Testis (tissue), 2 donors: Measurements from ENCODE around the gene LPCAT2.

Source experiments
- POLR2A ChIP-seq: fragments of 450-650 bp; IDR thresholded peaks from one replicate; pipeline ENCODE4 v1.6.1; 2017; ENCODE audit warnings: antibody characterized with exemption, mild to moderate bottlenecking, moderate library complexity
- TF ChIP-seq, protein P1 (sequence below), 3 experiments: fragments of 450-650 bp in 2 of 3; fragments of 200-600 bp in 1 of 3; sonication (generic) in 1 of 3; IDR thresholded peaks; one replicate each; pipeline ENCODE4 v1.5.1; 2016 to 2019; ENCODE audit warnings: antibody characterized with exemption in 3 of 3, mild to moderate bottlenecking in 2 of 3, moderate library complexity in 1 of 3

DNA sequence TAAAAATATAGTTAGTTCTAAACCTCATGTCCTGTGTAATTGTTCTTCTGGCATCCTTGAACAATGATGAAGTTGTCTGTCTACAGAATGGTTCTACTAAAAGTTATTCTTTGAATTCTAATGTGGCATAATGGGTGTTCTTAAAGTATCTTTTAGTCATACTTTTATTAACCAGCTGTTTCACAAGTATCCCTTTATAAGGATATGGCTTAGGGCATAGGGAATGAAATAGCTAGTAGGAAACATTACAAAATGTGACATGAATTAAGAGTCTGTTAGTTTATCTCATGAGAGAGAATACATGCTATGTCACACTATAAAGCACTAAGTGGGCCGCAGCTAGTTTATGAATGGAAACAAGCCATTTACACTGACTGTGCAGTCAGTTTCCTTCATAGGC, 31.3 kb downstream of the LPCAT2 start:
- TF ChIP-seq, protein P1, sequence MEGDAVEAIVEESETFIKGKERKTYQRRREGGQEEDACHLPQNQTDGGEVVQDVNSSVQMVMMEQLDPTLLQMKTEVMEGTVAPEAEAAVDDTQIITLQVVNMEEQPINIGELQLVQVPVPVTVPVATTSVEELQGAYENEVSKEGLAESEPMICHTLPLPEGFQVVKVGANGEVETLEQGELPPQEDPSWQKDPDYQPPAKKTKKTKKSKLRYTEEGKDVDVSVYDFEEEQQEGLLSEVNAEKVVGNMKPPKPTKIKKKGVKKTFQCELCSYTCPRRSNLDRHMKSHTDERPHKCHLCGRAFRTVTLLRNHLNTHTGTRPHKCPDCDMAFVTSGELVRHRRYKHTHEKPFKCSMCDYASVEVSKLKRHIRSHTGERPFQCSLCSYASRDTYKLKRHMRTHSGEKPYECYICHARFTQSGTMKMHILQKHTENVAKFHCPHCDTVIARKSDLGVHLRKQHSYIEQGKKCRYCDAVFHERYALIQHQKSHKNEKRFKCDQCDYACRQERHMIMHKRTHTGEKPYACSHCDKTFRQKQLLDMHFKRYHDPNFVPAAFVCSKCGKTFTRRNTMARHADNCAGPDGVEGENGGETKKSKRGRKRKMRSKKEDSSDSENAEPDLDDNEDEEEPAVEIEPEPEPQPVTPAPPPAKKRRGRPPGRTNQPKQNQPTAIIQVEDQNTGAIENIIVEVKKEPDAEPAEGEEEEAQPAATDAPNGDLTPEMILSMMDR (IDR thresholded peaks at IDR 0.05) = no peak
- no peak for TF ChIP-seq POLR2A
